Hematopoietic multipotent progenitor cell treated with erythropoietin and hydrocortisone succinate and interleukin-3 and kit ligand, for 6 days (in vitro differentiated cells): ENCODE measurements around the gene FEM1B.

Experiments
- DNase-seq: peaks from one replicate; pipeline ENCODE4 v3.0.0-alpha.2; 2015

Gene FEM1B

GRCh38 chr15:68310804-68311463 lies 33.4 kb downstream of the FEM1B start:
- no peak for DNase-seq

GRCh38 chr15:68311464-68311835 lies 33.9 kb downstream of the FEM1B start:
- no peak for DNase-seq

- no peak for DNase-seq
Measured at GRCh38 chr15:68311859-68312557, 34.5 kb downstream of the FEM1B start.

- DNase-seq, result no peak
Measured at GRCh38 chr15:68312701-68313204, 35.2 kb downstream of the FEM1B start.

GRCh38 chr15:68313501-68314410 lies 36.2 kb downstream of the FEM1B start:
- no peak for DNase-seq

- DNase-seq, result no peak
Measured at GRCh38 chr15:68314563-68314962, 37.0 kb downstream of the FEM1B start.

GRCh38 chr15:68315035-68315434 lies 37.5 kb downstream of the FEM1B start:
- no peak for DNase-seq

- DNase-seq, result no peak
Measured at GRCh38 chr15:68315495-68316031, 38.0 kb downstream of the FEM1B start.

GRCh38 chr15:68316061-68316804 lies 38.7 kb downstream of the FEM1B start:
- DNase-seq, result no peak

- no peak for DNase-seq
Measured at GRCh38 chr15:68317281-68318007, 39.9 kb downstream of the FEM1B start.

GRCh38 chr15:68318008-68318835 lies 40.7 kb downstream of the FEM1B start:
- no peak for DNase-seq

GRCh38 chr15:68318931-68319909 lies 41.7 kb downstream of the FEM1B start:
- no peak for DNase-seq

GRCh38 chr15:68319997-68320396 lies 42.5 kb downstream of the FEM1B start:
- DNase-seq, result no peak

- DNase-seq, result no peak
Measured at GRCh38 chr15:68321229-68321628, 43.7 kb downstream of the FEM1B start.

GRCh38 chr15:68322796-68323195 lies 45.3 kb downstream of the FEM1B start:
- DNase-seq, result no peak

- DNase-seq, result no peak
Measured at GRCh38 chr15:68325726-68326125, 48.2 kb downstream of the FEM1B start.

GRCh38 chr15:68326711-68327354 lies 49.3 kb downstream of the FEM1B start:
- DNase-seq, result no peak

- DNase-seq, result no peak
Measured at GRCh38 chr15:68328443-68328842, 50.9 kb downstream of the FEM1B start.

GRCh38 chr15:68328964-68329363 lies 51.4 kb downstream of the FEM1B start:
- no peak for DNase-seq
